ENCODE results near the gene TMEM221.
A peak's percentile ranks its signal among the peaks of the same experiment; 100 is the strongest.

The TMEM221 gene

DNA sequence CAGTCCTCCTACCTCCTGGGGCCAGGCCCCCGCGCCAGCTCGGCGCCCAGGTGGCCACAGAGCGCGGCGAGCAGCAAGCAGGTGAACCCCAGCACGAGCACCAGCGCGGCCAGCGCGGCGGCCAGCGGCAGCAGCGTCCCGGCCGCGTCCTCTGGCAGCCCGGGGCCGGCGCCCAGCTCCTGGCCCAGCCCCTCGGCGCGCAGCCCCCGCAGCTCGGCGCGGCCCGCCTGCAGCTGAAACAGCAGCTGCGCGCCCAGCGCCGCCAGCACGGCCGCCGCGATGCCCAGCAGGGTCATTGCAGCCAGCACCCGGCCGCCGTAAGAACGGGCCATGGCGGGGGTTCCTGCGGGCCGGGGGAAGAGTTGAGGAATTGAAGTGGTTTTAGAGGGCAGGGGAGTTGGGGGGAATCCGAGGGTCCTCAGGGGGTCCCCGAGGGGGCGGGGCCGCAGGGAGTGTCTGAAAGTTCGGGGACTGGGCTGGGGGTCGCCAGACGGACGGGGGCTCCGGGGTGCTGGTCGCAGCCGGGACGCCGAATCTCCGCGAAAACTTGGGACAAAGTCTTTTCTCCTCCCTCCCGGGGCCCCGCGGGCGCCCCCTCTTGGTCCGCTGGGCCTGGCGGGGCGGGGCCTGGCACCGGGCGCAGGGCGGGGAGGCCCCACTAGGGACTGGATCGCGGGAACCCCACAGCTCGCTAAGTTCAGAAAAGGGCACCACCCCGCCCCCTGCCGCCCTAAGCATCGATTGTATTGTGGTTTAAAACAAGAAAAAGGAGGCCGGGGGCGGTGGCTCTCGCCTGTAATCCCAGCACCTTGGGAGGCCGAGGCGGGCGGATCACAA lies at the start of gene TMEM221:
Gene TMEM221 (minus strand): TSS at position 538 of the 837 bp plus-strand sequence. CDS start 206 bp downstream, at position 332.
- Histone ChIP-seq H3K9ac (ENCODE audit: low read length) (no peak within 1 kb of the TSS), H3K27me3 (ENCODE audit: control insufficient read depth in 1 of 2, insufficient read depth in 2 of 2, low read length in 2 of 2) (no peaks in the 10 kb centered on the region)

GRCh38 chr19:17497149-17497798 lies 48.8 kb upstream of the TMEM221 start:
- Histone ChIP-seq H3K9me3 (ENCODE audit: low read length) (no peaks in the 10 kb centered on the region), H3K27me3 (ENCODE audit: control insufficient read depth in 1 of 2, insufficient read depth in 2 of 2, low read length in 2 of 2) (no peaks in the 10 kb centered on the region), H3K36me3 (ENCODE audit: insufficient read depth, low read length) (peaks cover 13% of the 10 kb centered on the region), H3K4me1 (ENCODE audit: insufficient read depth, low read length) (peaks cover 9% of the 10 kb centered on the region), H3K27ac (ENCODE audit: low read depth, low read length) (no peak overlapping the region), H3K9ac (ENCODE audit: low read length) (no peak overlapping the region), H3K4me3 (ENCODE audit: low read depth in 1 of 2, low read length in 2 of 2) (no peak overlapping the region)

More for the DNA sequence above, at the start of gene TMEM221:
- peak within 1 kb of the TSS in 1 of 2 donors; percentile 61 for H3K4me3 ChIP-seq (ENCODE audit: low read depth in 1 of 2, low read length in 2 of 2)
- H3K27ac ChIP-seq (ENCODE audit: low read depth, low read length), result no peak within 1 kb of the TSS
- H3K4me1 ChIP-seq (ENCODE audit: insufficient read depth, low read length), result no peaks in the 10 kb centered on the region
- H3K36me3 ChIP-seq (ENCODE audit: insufficient read depth, low read length), result no peaks in the 10 kb centered on the region
- H3K9me3 ChIP-seq (ENCODE audit: low read length), result no peaks in the 10 kb centered on the region

DNA sequence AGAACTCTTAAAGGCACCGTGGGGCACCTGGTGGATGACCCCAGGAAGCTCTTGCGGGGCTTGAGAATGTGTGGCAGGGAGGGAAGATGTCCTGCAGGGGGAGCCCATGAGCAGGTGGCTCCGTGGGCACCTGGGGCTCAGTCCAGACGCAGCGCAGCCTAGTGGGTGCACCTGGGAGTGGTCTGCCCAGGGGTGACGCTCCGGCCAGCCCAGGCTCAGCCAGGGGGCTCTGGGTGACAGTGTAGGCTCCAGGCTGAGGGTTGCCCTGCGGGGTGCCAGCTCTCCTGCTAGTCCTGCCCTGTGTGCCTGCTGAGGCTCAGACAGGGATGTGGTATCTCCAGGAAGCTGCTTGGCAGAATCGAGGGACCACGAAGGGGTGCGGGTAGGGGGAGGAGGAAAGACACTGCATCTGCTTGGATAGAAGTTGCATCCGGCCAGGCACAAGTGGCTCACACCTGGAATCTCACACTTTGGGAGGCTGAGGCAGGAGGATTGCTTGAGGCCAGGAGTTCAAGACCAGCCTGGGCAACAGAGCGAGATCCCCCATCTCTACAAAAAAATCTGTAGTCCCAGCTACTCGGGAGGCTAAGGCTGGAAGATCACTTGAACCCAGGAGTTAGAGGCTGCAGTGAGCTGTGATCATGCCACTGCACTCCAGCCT lies 48.0 kb upstream of the TMEM221 start:
- no peak overlapping the region for H3K27ac ChIP-seq (ENCODE audit: low read depth, low read length)
- peaks cover 9% of the 10 kb centered on the region for H3K4me1 ChIP-seq (ENCODE audit: insufficient read depth, low read length)
- H3K27me3 ChIP-seq (ENCODE audit: control insufficient read depth in 1 of 2, insufficient read depth in 2 of 2, low read length in 2 of 2), result no peaks in the 10 kb centered on the region
- H3K9me3 ChIP-seq (ENCODE audit: low read length), result no peaks in the 10 kb centered on the region
- peaks cover 13% of the 10 kb centered on the region for H3K36me3 ChIP-seq (ENCODE audit: insufficient read depth, low read length)
- no peak overlapping the region for H3K9ac ChIP-seq (ENCODE audit: low read length)
- no peak overlapping the region for H3K4me3 ChIP-seq (ENCODE audit: low read depth in 1 of 2, low read length in 2 of 2)

- Histone ChIP-seq H3K4me1 (ENCODE audit: insufficient read depth, low read length) (peaks cover 9% of the 10 kb centered on the region), H3K27me3 (ENCODE audit: control insufficient read depth in 1 of 2, insufficient read depth in 2 of 2, low read length in 2 of 2) (no peaks in the 10 kb centered on the region), H3K27ac (ENCODE audit: low read depth, low read length) (no peak overlapping the region), H3K36me3 (ENCODE audit: insufficient read depth, low read length) (peaks cover 7% of the 10 kb centered on the region), H3K4me3 (ENCODE audit: low read depth in 1 of 2, low read length in 2 of 2) (no peak overlapping the region), H3K9ac (ENCODE audit: low read length) (no peak overlapping the region), H3K9me3 (ENCODE audit: low read length) (no peaks in the 10 kb centered on the region)
Measured at GRCh38 chr19:17495639-17496296, 47.3 kb upstream of the TMEM221 start.

DNA sequence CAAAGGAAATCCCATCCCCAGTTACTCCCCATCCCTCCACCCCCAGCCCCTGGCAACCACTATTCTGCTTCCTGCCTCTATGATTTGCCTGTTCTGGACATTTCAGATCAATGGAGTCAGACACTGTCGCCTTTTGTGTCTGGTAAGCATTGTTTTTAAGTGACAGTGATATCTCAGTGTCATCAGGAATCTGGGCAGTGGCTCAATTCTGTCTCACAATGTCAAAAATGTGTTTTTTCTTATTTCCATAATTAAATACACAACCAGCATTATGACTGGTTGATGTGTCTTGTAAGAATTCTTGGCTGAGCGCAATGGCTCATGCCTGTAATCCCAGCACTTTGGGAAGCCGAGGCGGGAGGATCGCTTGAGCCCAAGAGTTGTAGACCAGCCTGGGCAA lies 42.8 kb upstream of the TMEM221 start:
- Histone ChIP-seq H3K27ac (ENCODE audit: low read depth, low read length) (no peak overlapping the region), H3K4me1 (ENCODE audit: insufficient read depth, low read length) (peaks cover 3% of the 10 kb centered on the region), H3K4me3 (ENCODE audit: low read depth in 1 of 2, low read length in 2 of 2) (no peak overlapping the region), H3K36me3 (ENCODE audit: insufficient read depth, low read length) (peaks cover 4% of the 10 kb centered on the region), H3K27me3 (ENCODE audit: control insufficient read depth in 1 of 2, insufficient read depth in 2 of 2, low read length in 2 of 2) (no peaks in the 10 kb centered on the region), H3K9me3 (ENCODE audit: low read length) (no peaks in the 10 kb centered on the region), H3K9ac (ENCODE audit: low read length) (no peak overlapping the region)

GRCh38 chr19:17490411-17490810 lies 41.9 kb upstream of the TMEM221 start:
- H3K9ac ChIP-seq (ENCODE audit: low read length), result no peak overlapping the region
- H3K9me3 ChIP-seq (ENCODE audit: low read length), result no peaks in the 10 kb centered on the region
- peaks cover 4% of the 10 kb centered on the region for H3K36me3 ChIP-seq (ENCODE audit: insufficient read depth, low read length)
- no peak overlapping the region for H3K4me3 ChIP-seq (ENCODE audit: low read depth in 1 of 2, low read length in 2 of 2)
- no peaks in the 10 kb centered on the region for H3K27me3 ChIP-seq (ENCODE audit: control insufficient read depth in 1 of 2, insufficient read depth in 2 of 2, low read length in 2 of 2)
- H3K4me1 ChIP-seq (ENCODE audit: insufficient read depth, low read length), result no peaks in the 10 kb centered on the region
- H3K27ac ChIP-seq (ENCODE audit: low read depth, low read length), result no peak overlapping the region

DNA sequence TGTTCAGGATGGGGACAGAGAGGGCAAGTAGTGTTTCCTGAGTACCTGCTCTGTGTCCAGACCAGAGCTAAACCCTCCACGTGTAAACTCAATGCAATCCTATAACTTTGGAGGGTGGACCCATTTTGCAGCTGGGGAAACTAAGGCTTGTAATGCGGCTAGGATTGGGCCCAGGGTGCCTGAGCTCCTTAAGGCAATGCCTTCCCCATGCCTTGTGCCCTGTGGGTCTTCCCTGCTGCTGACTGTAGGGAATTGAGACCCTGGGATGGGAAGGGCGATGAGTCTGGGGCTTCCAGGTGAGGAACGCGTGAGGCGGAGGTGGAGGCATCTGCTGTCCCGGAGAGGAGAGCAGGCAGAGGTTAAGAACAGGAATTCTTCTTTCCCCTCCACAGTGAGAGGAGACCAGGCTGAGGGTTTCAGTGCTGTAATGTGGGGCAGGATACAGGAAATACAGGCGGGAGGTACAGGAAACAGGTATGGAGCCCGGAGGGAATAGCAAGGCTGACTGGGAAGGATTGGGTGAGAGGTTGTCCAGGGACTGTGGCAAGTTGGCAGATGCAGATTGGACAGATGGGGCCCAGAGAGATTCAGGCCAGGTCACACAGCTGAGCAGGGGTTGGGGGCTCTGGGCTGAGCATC lies 41.0 kb upstream of the TMEM221 start:
- Histone ChIP-seq H3K4me3 (ENCODE audit: low read depth in 1 of 2, low read length in 2 of 2) (no peak overlapping the region), H3K36me3 (ENCODE audit: insufficient read depth, low read length) (peaks cover 4% of the 10 kb centered on the region), H3K27me3 (ENCODE audit: control insufficient read depth in 1 of 2, insufficient read depth in 2 of 2, low read length in 2 of 2) (no peaks in the 10 kb centered on the region), H3K9ac (ENCODE audit: low read length) (no peak overlapping the region), H3K27ac (ENCODE audit: low read depth, low read length) (no peak overlapping the region), H3K4me1 (ENCODE audit: insufficient read depth, low read length) (no peaks in the 10 kb centered on the region), H3K9me3 (ENCODE audit: low read length) (no peaks in the 10 kb centered on the region)

DNA sequence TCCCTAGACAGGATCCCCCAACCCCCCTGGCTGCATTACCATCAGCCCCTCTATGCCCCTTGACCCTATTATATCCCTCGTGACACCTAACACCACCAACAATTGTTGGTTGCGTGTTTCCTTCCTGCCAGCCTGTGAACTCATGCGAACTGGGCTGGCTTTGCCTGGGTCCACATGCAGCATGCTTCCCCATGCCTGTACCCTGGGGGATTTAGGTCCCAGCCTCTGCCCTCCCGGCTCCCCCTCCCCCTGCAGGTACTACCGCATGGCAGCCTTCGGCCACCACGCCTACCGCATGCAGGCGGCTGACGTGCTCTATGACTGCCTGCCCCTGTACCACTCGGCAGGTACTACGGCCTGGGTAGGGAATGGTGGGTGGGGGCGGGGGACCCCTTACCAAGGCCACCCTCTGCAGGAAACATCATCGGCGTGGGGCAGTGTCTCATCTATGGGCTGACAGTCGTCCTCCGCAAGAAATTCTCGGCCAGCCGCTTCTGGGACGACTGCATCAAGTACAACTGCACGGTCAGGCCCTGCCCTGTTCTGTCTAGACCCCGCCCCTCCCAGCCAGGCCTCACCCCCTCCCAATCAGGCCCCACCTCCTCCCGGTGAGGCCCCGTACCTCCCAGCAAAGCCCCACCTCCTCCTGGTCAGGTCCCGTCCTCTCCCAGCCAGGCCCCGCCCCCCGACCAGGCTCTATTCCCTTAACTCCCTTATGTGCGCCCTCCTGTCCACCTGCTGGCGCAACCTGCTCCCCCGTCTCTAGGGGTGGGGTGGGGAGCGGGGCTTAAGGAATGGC lies 40.3 kb upstream of the TMEM221 start:
- H3K27ac ChIP-seq (ENCODE audit: low read depth, low read length), result no peak overlapping the region
- H3K9ac ChIP-seq (ENCODE audit: low read length), result no peak overlapping the region
- no peak overlapping the region for H3K4me3 ChIP-seq (ENCODE audit: low read depth in 1 of 2, low read length in 2 of 2)
- peaks cover 4% of the 10 kb centered on the region for H3K36me3 ChIP-seq (ENCODE audit: insufficient read depth, low read length)
- H3K27me3 ChIP-seq (ENCODE audit: control insufficient read depth in 1 of 2, insufficient read depth in 2 of 2, low read length in 2 of 2), result no peaks in the 10 kb centered on the region
- no peaks in the 10 kb centered on the region for H3K4me1 ChIP-seq (ENCODE audit: insufficient read depth, low read length)
- no peaks in the 10 kb centered on the region for H3K9me3 ChIP-seq (ENCODE audit: low read length)

GRCh38 chr19:17487284-17488121 lies 39.0 kb upstream of the TMEM221 start:
- H3K4me1 ChIP-seq (ENCODE audit: insufficient read depth, low read length), result no peaks in the 10 kb centered on the region
- H3K4me3 ChIP-seq (ENCODE audit: low read depth in 1 of 2, low read length in 2 of 2), result no peak overlapping the region
- no peaks in the 10 kb centered on the region for H3K9me3 ChIP-seq (ENCODE audit: low read length)
- H3K27me3 ChIP-seq (ENCODE audit: control insufficient read depth in 1 of 2, insufficient read depth in 2 of 2, low read length in 2 of 2), result no peaks in the 10 kb centered on the region
- H3K36me3 ChIP-seq (ENCODE audit: insufficient read depth, low read length), result peaks cover 4% of the 10 kb centered on the region
- no peak overlapping the region for H3K27ac ChIP-seq (ENCODE audit: low read depth, low read length)
- no peak overlapping the region for H3K9ac ChIP-seq (ENCODE audit: low read length)

Data from muscle layer of colon (tissue), 2 donors.